ENCODE data around the gene TRMT1.

Gene TRMT1

DNA sequence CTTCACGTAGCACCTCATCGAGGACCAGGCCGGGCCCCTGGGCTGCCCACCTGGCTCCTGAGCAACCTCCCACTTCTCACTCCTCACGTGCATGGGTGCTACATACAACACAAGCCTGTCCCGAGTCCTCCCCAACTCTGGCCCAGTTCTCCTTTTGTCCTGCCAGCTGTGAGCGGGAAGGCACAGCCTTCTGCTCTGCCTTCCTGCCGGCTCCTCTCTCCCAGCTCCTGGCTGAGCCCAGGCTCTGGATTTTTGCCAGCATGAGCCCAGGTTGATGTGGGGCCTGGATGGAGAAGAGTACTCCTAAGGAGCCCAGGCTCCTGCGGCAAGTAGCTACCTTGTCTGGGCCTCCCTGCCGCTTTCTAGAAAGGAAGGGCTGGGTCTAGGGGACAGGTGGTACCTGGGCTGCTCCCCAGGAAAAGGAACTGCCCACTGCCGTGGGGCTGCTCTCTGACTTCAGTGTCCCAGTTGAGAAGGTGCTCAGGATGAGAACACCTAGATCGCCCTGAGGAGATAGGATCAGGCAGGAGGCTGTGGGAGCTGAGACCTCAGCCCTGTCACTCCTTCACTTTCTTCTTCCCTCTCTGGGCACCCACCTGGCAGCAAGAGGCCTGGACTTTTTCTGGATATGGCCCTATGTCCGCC is 37.5 kb downstream of the TRMT1 start:
- no peak overlapping the region for H3K4me3 ChIP-seq (ENCODE audit: low read length)

DNA sequence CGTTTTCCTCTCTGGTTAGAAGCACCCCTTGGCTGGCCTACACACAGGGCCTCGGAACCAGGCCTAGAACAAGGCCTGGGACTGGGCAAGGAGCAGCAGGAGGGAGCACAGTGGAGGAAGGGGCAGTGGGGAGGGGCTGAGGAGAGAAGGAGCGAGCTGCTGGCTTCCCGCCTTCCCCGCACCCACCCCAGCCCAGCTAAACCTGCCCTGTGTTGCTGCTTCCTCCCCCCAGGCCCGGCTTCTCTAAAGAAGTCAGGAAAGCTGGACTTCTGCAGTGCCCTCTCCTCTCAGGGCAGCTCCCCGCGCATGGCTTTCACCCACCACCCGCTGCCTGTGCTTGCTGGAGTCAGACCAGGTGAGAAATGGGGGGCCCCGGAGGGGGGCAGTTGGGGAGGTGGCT is 38.2 kb downstream of the TRMT1 start:
- DNase-seq (ENCODE audit: low read depth, low spot score): no peak
- no peak overlapping the region for H3K4me3 ChIP-seq (ENCODE audit: low read length)

More for the DNA sequence above, 37.5 kb downstream of the TRMT1 start:
- DNase-seq (ENCODE audit: low read depth, low spot score): no peak

DNA sequence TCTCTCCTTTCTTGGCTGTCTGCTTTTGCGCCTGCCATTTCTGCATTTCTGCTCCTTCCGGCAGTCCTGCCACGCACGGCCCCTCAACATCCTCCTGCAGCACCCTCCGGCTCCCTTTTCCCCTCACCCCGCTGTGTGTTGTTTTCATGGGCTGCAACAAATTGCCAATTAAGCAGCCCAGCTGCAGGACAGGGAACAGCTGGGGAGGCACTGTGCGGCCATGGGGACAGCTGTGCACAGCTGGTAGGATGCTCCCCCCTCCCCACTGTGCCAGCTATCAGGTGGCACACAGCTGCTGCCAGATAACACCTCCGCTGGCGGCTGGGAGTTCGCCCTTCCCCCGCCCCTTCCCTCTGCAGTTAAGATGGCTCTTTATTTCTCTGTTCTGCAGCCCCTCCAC is 39.3 kb downstream of the TRMT1 start:
- DNase-seq (ENCODE audit: low read depth, low spot score): no peak
- no peak overlapping the region for H3K4me3 ChIP-seq (ENCODE audit: low read length)

DNA sequence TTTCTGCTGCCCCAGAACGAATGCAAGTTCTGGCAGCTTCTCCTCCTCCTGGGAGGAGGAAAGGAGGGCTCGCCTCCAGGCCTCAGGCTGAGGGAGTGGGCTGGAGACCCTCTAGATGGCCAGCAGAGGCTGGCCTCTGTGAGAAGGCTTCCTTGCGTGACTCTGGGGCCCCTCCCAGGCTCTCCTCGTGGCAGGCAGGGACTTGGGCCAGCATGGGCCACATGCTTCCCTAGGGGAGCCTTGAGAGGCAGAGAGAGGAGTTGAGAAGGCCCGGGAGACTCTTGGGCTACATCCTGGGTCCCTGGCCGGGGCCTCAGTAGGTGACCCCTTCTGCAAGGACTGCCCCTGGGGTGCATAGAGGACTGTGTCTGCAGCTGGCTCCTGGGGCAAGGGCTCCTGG is 39.8 kb downstream of the TRMT1 start:
- no peak for DNase-seq (ENCODE audit: low read depth, low spot score)
- no peak overlapping the region for H3K4me3 ChIP-seq (ENCODE audit: low read length)

DNA sequence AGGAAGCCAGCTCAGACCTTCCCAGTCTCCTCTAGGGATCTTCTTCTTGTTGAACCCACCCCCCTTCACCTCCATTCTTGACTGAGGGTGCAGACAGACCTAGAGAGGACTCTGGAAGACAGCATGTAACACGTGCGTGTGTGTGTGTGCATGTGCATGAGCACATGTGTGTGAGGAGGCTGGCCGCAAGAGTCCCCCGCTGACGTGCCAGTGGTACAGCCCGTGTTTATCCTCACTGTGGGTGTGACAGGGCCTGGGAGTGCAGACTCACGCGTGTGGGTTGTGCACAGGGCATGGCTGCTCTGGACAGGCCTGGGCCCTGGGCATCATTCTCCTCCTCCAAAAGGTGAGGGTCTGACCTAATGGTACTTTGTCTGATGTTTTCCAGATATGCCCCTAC is 40.2 kb downstream of the TRMT1 start:
- H3K4me3 ChIP-seq (ENCODE audit: low read length): no peak overlapping the region
- no peak for DNase-seq (ENCODE audit: low read depth, low spot score)

DNA sequence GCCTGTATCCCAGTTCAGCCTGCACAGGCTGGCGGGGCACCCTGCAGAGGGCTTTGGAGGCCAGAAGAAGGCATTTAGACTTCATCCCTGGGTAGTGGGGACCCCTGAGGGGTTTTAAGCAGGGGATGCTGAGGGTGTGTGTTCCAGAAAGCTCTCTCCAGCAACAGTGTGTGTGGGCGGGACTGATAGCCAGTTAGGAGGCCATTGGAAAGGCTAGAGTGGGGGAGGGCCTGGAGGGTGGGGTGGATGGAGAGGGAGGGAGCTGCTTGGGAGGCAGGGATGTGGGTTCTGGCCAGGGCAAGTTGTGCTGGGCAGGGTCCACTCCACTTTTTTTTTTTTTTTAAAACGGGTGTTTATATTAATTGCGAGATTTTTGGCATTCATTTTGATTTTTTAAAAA is 42.2 kb downstream of the TRMT1 start:
- DNase-seq (ENCODE audit: low read depth, low spot score): no peak
- H3K4me3 ChIP-seq (ENCODE audit: low read length): no peak overlapping the region

DNA sequence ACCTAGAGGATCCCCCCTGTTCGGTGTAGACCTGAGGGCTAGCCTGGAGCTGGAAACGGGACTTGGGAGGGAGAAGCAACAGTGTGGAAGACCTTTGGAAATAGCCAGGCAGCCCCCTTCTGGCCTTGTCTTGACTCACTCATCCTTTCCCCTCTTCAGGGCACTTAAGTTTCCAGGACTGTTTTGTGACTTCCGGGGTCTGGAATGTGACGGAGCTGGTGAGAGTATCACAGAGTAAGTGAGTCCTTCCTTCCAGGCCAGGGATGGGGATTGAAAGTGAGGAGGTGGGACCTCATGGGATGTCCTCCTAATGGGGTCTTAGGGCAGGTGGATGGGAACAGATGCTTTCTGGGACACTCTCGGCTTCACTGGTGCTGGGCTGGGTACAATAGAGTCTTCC is 43.3 kb downstream of the TRMT1 start:
- no peak for DNase-seq (ENCODE audit: low read depth, low spot score)
- no peak overlapping the region for H3K4me3 ChIP-seq (ENCODE audit: low read length)

DNA sequence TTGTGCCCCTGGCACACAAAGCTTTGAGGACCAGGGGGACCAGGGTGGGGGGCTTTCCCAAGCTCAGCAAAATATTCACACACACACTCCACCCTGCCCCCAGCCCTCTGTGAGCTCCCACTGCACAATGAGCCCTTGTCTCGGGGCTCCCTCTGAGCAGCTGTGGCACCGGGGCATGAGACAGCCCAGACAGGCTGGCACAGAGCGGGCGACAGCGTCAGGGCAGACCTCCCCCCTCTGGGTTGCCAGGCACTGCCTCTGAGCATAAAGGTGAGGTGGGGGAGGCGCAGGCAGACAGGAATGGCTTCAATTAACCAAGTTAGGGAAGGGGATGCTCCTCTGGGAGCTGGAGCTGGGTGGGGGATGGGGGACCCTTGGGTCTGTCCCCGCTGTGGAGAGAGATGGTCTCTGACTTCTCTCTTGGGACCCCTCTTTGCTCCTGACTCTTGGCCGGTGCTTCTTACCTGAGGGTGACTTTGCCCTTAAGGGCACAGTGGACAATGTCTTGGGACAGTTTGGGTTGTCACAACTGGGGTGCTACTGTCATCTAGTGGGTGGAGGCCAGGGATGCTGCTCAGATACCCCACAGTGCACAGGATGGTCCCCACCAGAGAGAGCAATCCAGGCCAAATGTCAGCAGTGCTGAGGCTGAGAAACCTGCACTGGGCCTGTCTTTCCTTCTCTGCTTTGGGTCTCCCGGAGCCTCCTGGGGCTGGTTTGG is 44.2 kb downstream of the TRMT1 start:
- DNase-seq (ENCODE audit: low read depth, low spot score): no peak
- H3K4me3 ChIP-seq (ENCODE audit: low read length): no peak overlapping the region

DNA sequence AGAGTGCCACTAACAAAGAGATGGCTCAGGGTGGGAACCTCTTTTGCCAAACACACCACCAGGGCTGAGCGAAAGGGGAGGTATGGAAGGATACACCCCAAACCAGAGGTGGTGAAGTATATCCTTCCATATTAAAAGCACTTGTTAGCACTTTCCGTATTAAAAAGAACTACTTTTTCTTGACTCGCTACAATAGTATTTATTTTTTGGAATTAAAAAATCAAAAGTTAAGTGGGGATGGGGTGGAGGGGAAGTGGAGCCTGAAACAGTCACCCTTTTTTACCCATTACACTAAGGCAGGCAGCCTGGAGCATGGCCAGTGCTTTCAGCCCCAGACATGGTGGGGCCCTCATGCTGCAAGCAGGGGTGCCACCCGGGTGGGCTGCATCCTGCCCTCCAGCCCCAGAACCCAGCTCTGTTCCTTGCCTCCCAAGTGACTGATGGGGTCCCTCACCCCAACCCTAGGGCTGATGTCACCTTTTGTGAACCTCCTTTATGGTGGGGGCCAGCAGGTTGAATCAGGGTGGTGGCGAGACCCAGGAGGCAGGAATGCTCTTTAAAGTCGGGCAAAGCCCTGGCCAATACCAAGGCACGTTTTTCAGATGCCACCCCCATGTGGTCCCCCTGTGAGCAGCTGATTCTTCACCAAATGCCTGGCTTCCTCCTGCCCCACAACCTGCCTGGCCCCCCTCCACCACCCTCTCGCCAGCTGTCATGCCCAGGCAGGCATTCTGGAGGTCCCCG is 44.9 kb downstream of the TRMT1 start:
- H3K4me3 ChIP-seq (ENCODE audit: low read length): no peak overlapping the region
- DNase-seq (ENCODE audit: low read depth, low spot score): no peak

DNA sequence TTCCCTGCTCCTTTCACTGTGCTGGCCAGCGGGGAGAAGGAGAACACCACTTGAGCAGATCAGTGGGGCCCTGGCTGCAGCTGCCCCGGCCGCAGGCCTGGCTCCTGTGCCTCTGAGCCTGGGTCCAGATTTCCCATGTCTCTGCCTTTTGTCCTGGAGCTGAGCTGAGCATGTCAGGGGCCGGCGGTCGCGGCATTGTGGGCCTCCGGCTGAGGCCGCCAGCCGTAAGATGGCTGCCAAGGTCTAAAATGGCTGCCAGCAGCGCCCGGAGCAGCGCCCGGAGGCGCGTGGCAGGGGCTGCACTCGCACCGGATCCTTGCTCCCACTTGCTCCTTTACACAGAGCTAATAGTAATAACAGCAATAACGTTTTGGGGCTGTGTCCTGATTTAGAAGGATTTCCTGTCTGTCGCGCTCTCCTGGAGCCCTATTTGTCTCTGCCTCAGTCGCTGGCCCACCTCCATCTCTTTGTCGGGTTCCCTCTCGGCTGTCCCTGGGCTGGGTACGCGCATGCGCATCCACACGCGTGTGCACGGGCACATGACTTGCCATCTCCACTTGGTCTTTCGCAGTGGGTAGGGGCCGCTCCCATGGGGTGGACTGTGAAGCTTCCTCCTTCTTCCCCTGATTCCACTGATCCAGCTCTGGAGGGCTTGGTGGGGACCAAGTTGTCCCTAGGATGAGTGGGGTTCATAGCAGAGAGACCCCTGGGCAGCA is 46.0 kb downstream of the TRMT1 start:
- H3K4me3 ChIP-seq (ENCODE audit: low read length): no peak overlapping the region
- DNase-seq (ENCODE audit: low read depth, low spot score): no peak

DNA sequence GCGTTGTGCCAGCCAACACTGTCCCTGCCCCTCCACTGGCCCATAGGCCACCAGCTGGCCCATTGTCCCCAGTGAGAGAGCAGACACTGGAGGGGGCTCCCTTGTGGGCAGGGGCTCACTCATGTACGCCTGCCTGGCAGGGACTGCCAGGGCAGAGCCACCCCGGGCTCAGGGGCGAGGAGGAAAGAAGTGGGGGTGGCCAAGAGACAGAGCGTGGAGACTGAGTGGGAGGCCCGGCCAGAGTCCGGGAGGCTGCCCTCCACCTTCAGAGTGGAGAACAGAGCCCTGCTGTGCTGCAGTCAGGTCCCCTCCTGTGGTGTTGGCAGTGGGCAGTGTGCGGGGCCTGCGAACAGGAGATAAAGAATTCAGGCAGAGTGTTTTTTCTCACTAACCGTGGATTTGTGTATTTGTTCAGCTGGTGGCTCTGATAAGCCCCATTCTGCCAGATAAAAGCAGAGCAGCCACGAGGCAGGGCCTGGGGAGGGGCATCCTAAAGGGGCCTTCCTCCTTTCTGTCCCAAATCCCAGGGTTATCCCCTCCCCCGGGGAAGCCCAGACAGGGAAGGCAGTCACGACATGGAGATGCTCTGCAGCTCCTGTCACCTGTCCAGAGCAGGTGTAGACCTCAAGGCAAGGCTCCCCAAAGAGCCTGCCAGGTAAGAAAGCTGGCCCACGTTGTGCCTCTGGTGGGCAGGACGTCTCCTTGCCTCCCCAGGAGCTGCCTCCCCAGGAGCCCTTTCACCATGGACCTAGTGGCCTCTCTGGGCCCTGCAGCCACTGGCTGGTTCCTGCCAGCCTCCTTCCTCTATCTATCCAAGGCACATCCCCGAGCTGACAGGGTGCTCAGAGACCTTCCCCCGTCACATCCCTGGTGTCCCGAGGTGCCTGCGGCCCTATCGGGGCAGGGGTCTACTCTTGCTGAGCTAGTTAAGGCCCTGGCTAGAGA is 46.9 kb downstream of the TRMT1 start:
- no peak for DNase-seq (ENCODE audit: low read depth, low spot score)
- H3K4me3 ChIP-seq (ENCODE audit: low read length): no peak overlapping the region

DNA sequence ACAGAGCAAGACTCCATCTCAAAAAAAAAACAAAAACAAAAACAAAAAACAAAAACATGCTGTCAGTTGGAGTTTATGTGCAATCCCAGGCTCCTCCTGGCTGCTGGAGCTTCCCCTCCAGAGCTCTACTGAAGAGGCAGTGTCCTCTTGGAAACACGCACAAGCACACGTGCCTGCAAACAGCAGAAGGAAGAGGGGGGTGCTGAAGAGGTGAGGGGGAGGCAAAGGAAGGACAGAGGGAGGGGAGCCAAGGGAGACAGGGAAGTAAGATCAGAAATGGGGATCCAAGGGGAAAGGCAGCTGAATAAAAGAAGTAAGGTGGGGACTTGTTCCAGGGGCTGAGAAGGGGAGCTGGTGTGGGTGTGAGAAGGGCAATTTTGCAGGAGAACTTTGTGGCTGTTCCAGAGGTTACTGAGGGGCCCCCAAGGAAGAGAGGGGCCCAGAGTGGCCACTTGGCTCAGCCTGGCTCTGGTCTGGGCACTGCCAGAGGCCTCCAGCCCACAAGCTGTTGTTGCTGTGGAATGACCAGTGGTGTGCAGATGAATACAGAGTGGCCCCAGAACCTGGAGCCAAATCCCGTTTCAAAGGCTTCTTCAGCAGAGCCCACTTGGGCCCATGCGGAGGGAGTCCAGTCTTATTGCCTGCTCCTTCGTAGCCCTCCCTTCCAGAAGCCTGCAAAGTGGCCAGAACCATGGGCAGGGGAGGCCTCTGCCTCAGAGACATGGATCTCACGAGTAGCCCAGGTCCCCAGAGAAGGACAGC is 48.3 kb downstream of the TRMT1 start:
- no peak overlapping the region for H3K4me3 ChIP-seq (ENCODE audit: low read length)
- DNase-seq (ENCODE audit: low read depth, low spot score): no peak

DNA sequence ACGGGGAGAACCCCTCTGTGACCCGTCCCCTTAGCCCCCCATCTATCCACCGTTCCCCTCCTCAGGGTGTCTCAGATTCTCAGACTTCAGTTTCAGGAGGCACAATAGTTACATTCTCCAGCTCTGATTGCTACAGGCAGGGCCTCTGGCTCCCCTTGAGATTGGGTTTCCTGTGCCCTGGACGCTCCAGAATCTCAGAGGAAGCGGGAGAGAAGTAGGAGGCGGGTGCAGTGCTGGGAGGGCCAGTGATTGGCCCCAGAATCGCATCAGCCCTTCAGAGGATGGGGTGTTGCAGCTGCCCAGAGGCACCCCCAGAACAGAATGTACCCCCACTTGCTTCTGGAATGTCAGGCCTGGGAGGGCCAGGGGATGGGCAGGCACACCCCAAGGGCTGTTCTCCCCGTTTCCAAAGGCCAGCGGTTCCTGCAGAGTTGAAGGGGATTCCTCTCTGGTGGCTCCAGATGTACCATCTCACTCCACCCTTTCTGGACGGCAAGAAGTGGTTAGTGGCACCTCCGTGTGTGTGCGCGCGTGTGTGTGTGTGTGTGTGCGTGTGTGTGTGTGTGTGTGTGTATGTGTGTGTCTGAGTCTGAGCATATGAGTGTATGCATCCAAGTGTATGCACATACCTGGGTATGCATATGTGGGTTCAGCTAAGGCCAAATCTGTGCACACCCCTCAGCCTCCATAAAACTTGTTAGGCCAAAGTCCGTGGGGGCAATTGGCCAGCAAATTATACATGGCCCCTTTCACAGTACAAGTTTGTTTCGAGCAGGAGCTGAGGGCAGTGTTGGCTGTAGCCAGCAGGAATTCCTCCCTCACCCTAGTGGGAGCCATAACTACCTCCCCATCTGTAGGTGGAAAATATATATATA is 49.4 kb downstream of the TRMT1 start:
- H3K4me3 ChIP-seq (ENCODE audit: low read length): no peak overlapping the region
- DNase-seq (ENCODE audit: low read depth, low spot score): no peak

DNA sequence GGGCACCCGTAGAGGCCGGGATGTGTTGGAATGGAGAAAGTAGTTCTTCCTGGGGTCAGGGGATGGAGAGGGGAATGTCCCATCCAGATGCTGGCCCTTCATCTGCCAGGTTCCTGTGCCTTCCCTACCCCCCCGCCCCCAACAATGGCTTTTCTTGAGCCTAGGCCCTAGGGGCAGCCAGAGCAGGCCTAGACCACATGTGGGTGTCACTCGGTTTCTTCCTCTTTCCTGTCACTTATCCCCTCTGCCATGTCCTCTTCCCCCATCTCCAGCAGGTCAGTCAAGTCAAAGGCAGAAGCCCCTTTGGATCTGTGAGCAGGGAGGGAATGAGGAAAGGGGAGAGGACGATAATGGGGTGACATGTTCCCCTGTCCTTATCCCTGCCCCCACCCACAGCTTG is 50.3 kb downstream of the TRMT1 start:
- no peak overlapping the region for H3K4me3 ChIP-seq (ENCODE audit: low read length)
- no peak for DNase-seq (ENCODE audit: low read depth, low spot score)

DNA sequence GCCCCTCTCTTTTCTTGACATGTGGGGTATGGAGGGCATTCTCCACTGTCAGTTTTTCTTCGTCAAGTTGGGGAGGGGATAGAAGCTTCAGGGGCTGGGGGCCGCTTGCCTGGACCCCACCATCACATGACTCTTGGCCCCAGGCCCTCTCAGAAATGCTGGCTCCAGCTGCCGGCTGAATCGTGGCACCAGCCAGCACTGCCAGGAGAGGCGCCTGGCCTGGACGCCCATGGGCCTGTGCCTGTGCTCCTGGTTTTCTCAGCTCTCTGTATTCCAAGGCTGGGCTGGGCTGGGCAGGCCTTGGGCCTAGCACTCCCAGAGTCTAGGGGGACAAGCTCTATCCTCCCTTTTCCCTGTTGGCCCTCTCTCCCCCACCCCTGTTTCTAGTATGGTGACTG is 52.4 kb downstream of the TRMT1 start:
- H3K4me3 ChIP-seq (ENCODE audit: low read length): no peak overlapping the region
- DNase-seq (ENCODE audit: low read depth, low spot score): no peak

DNA sequence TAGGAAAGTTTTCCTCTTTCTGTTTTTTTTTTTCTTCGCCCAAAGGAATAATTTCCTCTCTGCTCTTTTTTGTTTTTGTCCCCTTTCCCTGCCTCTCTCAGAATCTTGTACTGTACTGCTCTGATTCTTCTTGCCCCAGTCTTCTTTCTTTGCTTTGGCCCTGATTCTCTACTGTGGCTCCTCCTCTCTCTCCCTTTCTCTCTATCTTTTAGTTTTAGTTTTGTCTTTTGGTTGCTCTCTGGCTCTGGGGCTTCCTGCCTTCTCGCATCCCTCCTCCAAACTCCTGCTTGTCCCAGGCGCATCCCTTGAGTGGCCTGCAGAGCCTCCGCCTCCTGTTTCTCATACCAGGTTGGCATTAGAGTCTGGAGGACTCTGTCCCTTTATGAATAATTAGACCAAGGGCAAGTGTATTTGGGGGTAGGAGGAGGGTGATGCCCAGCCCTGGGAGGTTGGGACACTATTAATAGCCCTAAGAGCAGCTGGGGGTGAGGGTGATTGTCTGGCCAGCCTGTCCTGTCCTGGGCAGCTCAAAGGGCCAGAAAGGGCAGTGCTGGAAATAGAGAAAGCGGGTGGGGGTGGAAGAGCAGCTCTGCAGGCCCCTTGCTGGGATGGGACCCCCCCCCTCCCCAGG is 53.0 kb downstream of the TRMT1 start:
- H3K4me3 ChIP-seq (ENCODE audit: low read length): no peak overlapping the region
- no peak for DNase-seq (ENCODE audit: low read depth, low spot score)

DNA sequence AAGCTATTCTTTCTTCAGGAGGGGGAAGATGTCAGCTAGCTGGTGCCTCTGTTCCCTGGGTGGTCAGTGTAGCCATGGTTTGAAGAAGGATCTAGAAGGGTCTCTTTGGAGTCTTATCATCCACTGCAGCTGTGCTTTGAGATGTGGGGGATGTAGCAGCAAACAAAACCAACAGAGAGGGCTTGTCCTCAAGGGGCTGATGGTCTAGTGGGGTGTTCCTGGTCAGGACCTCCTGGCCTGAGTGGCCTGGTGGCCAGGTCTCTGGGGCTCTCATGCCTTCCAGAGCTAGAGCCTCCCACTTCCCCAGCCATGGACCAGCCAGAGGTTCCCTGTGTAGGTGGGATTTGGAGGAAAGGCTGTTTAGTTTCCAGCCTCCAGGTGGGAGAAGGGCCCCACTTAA is 54.2 kb downstream of the TRMT1 start:
- no peak for DNase-seq (ENCODE audit: low read depth, low spot score)
- H3K4me3 ChIP-seq (ENCODE audit: low read length): no peak overlapping the region
